Immature natural killer cell (primary cell): ENCODE results near the gene HOXB2. TPM values are rescaled to one million over a fixed set of nuclear protein-coding genes. Genes with fewer than 3 reads are reported as not detected.

ENCODE experiments used
- DNase-seq, 3 donors: peaks; one replicate each; pipeline ENCODE4 v3.0.0; 2022; ENCODE audit warnings: mixed read lengths in 1 of 3
- H3K27ac Mint-ChIP-seq, 6 donors: one replicate each; pipeline ENCODE4 v1.8.0; 2020; ENCODE audit warnings: mixed read lengths in 6 of 6, mild to moderate bottlenecking in 5 of 6, inconsistent platforms in 4 of 6, moderate library complexity in 3 of 6
- H3K27me3 Mint-ChIP-seq, 3 donors: one replicate each; pipeline ENCODE4 v1.8.0; 2020 to 2021; ENCODE audit warnings: low read depth in 3 of 3, mild to moderate bottlenecking in 3 of 3, mixed read lengths in 3 of 3, moderate library complexity in 3 of 3, inconsistent platforms in 1 of 3
- H3K36me3 Mint-ChIP-seq, 3 donors: one replicate each; pipeline ENCODE4 v1.8.0; 2020; ENCODE audit warnings: mixed read lengths in 3 of 3, inconsistent platforms in 2 of 3, mild to moderate bottlenecking in 2 of 3
- H3K4me1 Mint-ChIP-seq, 2 donors: one replicate each; pipeline ENCODE4 v1.8.0; 2020; ENCODE audit warnings: inconsistent platforms in 2 of 2, mild to moderate bottlenecking in 2 of 2, mixed read lengths in 2 of 2, moderate library complexity in 1 of 2
- H3K4me3 Mint-ChIP-seq, 5 donors: one replicate each; pipeline ENCODE4 v1.8.0; 2020; ENCODE audit warnings: mild to moderate bottlenecking in 5 of 5, mixed read lengths in 5 of 5, inconsistent platforms in 3 of 5, moderate library complexity in 3 of 5
- H3K9me3 Mint-ChIP-seq, 6 donors: one replicate each; pipeline ENCODE4 v1.8.0; 2020; ENCODE audit warnings: mild to moderate bottlenecking in 6 of 6, mixed read lengths in 6 of 6, inconsistent platforms in 4 of 6, moderate library complexity in 3 of 6
- polyA plus RNA-seq, 3 donors: library from polyadenylated mRNA; unstranded; fragments of 300-500 nt; fragmentation: Illumina TruSeq; gene quantifications; one replicate each; pipeline ENCODE4 v1.2.3, GENCODE V29; 2021

HOXB2 gene
- polyA plus RNA-seq, 3 donors from 2014 or later: 15.9 to 32.6 (median 18.3) TPM

GRCh38 chr17:48559122-48559839 is 14.4 kb upstream of the HOXB2 start:
- Mint-ChIP-seq H3K4me1 (peaks cover 29 to 40% of the 10 kb centered on the region in 2 donors), H3K9me3 (no peaks in the 10 kb centered on the region), H3K36me3 (peaks cover 4 to 20% (median 12%) of the 10 kb centered on the region in 3 donors), H3K27me3 (peaks cover 10 to 13% (median 11%) of the 10 kb centered on the region in 3 donors), H3K27ac (no peak overlapping the region), H3K4me3 (no peak overlapping the region)
- DNase-seq: no peak

GRCh38 chr17:48558831-48559121 is 13.9 kb upstream of the HOXB2 start:
- DNase-seq: no peak
- no peak overlapping the region for H3K27ac Mint-ChIP-seq
- H3K4me1 Mint-ChIP-seq: peaks cover 28 to 45% of the 10 kb centered on the region in 2 donors
- no peak overlapping the region for H3K4me3 Mint-ChIP-seq
- H3K9me3 Mint-ChIP-seq: no peaks in the 10 kb centered on the region
- H3K36me3 Mint-ChIP-seq: peaks cover 4 to 21% (median 12%) of the 10 kb centered on the region in 3 donors
- peaks cover 11 to 17% (median 11%) of the 10 kb centered on the region in 3 donors for H3K27me3 Mint-ChIP-seq

- Mint-ChIP-seq H3K27ac (peak overlapping the region in 1 of 6 donors; percentile 24), H3K4me1 (peaks cover 26 to 48% of the 10 kb centered on the region in 2 donors), H3K27me3 (peaks cover 11 to 17% (median 11%) of the 10 kb centered on the region in 3 donors), H3K36me3 (peaks cover 4 to 24% (median 12%) of the 10 kb centered on the region in 3 donors), H3K4me3 (no peak overlapping the region), H3K9me3 (no peaks in the 10 kb centered on the region)
- DNase-seq: no peak
Observed at GRCh38 chr17:48558057-48558830, 13.3 kb upstream of the HOXB2 start.

- Mint-ChIP-seq H3K27ac (no peak overlapping the region), H3K9me3 (no peaks in the 10 kb centered on the region), H3K4me3 (peak overlapping the region in 3 of 5 donors; percentile 3 to 33 (median 19)), H3K27me3 (peaks cover 11 to 17% (median 11%) of the 10 kb centered on the region in 3 donors), H3K4me1 (peaks cover 16 to 37% of the 10 kb centered on the region in 2 donors), H3K36me3 (peaks cover 4 to 22% (median 10%) of the 10 kb centered on the region in 3 donors)
- no peak for DNase-seq
Observed at GRCh38 chr17:48556576-48557401, 11.9 kb upstream of the HOXB2 start.

- Mint-ChIP-seq H3K4me3 (peak overlapping the region in 4 of 5 donors; percentile 19 to 79 (median 56)), H3K27ac (peak overlapping the region in 2 of 6 donors; percentile 16 to 65), H3K27me3 (peaks cover 11 to 17% (median 11%) of the 10 kb centered on the region in 3 donors)
Observed at GRCh38 chr17:48556229-48556575, 11.3 kb upstream of the HOXB2 start.

GRCh38 chr17:48555258-48556228 is 10.6 kb upstream of the HOXB2 start:
- Mint-ChIP-seq H3K4me1 (peaks cover 8 to 27% of the 10 kb centered on the region in 2 donors), H3K27me3 (peaks cover 8 to 17% (median 11%) of the 10 kb centered on the region in 3 donors), H3K9me3 (no peaks in the 10 kb centered on the region), H3K36me3 (peaks cover 4 to 22% (median 10%) of the 10 kb centered on the region in 3 donors), H3K27ac (peak overlapping the region in 5 of 6 donors; percentile 16 to 86 (median 84)), H3K4me3 (peak overlapping the region; percentile 81 to 96 (median 93))
- DNase-seq: peak in 2 of 3 donors; percentile 35 to 39

More at GRCh38 chr17:48556229-48556575, 11.3 kb upstream of the HOXB2 start:
- peaks cover 11 to 31% of the 10 kb centered on the region in 2 donors for H3K4me1 Mint-ChIP-seq
- no peak for DNase-seq
- H3K9me3 Mint-ChIP-seq: no peaks in the 10 kb centered on the region
- H3K36me3 Mint-ChIP-seq: peaks cover 4 to 22% (median 10%) of the 10 kb centered on the region in 3 donors

GRCh38 chr17:48554412-48555257 is 9.7 kb upstream of the HOXB2 start:
- no peak for DNase-seq
- Mint-ChIP-seq H3K36me3 (peaks cover 4 to 22% (median 11%) of the 10 kb centered on the region in 3 donors), H3K27me3 (peaks cover 8 to 17% (median 11%) of the 10 kb centered on the region in 3 donors), H3K4me3 (peak overlapping the region; percentile 81 to 96 (median 93)), H3K9me3 (no peaks in the 10 kb centered on the region), H3K4me1 (peaks cover 8 to 27% of the 10 kb centered on the region in 2 donors), H3K27ac (peak overlapping the region in 3 of 6 donors; percentile 16 to 86 (median 82))

GRCh38 chr17:48553826-48554225 is 8.9 kb upstream of the HOXB2 start:
- Mint-ChIP-seq H3K9me3 (no peaks in the 10 kb centered on the region), H3K36me3 (peaks cover 4 to 21% (median 14%) of the 10 kb centered on the region in 3 donors), H3K27ac (no peak overlapping the region), H3K4me3 (no peak overlapping the region), H3K4me1 (peaks cover 8 to 27% of the 10 kb centered on the region in 2 donors), H3K27me3 (peaks cover 8 to 15% (median 11%) of the 10 kb centered on the region in 3 donors)
- DNase-seq: no peak

GRCh38 chr17:48553190-48553547 is 8.3 kb upstream of the HOXB2 start:
- Mint-ChIP-seq H3K4me3 (no peak overlapping the region), H3K4me1 (peaks cover 15 to 33% of the 10 kb centered on the region in 2 donors), H3K27ac (no peak overlapping the region), H3K9me3 (no peaks in the 10 kb centered on the region), H3K27me3 (peaks cover 8 to 15% (median 11%) of the 10 kb centered on the region in 3 donors), H3K36me3 (peaks cover 4 to 17% (median 10%) of the 10 kb centered on the region in 3 donors)
- DNase-seq: no peak

GRCh38 chr17:48552466-48553189 is 7.7 kb upstream of the HOXB2 start:
- peaks cover 20 to 38% of the 10 kb centered on the region in 2 donors for H3K4me1 Mint-ChIP-seq
- peaks cover 4 to 12% (median 10%) of the 10 kb centered on the region in 3 donors for H3K36me3 Mint-ChIP-seq
- H3K9me3 Mint-ChIP-seq: no peaks in the 10 kb centered on the region
- H3K4me3 Mint-ChIP-seq: no peak overlapping the region
- no peak for DNase-seq
- H3K27ac Mint-ChIP-seq: no peak overlapping the region
- peaks cover 8 to 15% (median 11%) of the 10 kb centered on the region in 3 donors for H3K27me3 Mint-ChIP-seq
